H54 (cell line): ENCODE data around the gene CAMK2D.

Experiments
- DNase-seq: peaks from one replicate; pipeline ENCODE4 v3.0.0; 2011; ENCODE audit warnings: low spot score, mixed read lengths; ENCODE audit not compliant: insufficient read length
- FAIRE-seq: peaks from 3 replicates; lab custom pipeline; 2011; peaks lifted over from hg19 to GRCh38; lab: Jason Lieb, UNC
- POLR2A ChIP-seq: IDR thresholded peaks from 2 replicates; pipeline ENCODE4 v1.6.1; 2011; ENCODE audit warnings: low read depth, mild to moderate bottlenecking, low read length

Gene CAMK2D

DNA sequence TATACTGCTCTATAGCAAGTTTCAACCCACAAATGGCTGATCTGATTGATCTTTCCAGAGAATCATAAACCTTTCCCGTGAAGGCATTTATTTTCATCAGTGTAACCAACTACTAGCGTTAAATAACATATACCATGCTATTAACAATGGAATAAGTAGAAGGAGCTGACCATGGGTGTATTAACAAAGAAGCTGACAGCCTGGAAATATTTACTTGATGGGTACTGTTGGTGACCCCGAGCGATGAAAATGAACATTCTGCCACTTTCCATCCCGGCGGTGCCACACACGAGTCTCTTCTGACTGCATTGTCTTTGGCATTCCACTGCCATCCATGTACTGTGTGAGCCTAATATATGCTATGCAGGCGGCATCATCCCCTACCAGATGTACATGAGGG lies 304.4 kb downstream of the CAMK2D start:
- TF ChIP-seq POLR2A = no peak
- DNase-seq (no peak), FAIRE-seq (no peak)

DNA sequence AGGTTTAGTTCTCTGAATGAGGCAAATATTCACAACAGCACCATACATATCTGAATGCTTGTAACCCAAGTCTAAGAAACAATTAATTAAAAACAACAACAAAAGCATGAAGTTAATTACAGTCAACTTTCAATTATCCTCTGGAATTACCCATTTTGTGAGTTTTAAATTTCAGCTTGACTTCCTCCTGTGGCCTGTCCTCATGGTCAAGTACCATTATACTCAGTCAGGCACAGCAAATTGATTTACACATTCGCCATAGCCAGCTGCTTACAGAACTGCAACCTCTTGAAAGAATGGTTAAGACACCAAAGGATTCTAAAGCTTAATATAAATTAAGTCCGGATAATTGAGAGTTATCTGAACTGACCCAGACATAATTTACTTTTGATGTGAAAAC lies 306.5 kb downstream of the CAMK2D start:
- FAIRE-seq = no peak
- TF ChIP-seq POLR2A = no peak
- DNase-seq = no peak

DNA sequence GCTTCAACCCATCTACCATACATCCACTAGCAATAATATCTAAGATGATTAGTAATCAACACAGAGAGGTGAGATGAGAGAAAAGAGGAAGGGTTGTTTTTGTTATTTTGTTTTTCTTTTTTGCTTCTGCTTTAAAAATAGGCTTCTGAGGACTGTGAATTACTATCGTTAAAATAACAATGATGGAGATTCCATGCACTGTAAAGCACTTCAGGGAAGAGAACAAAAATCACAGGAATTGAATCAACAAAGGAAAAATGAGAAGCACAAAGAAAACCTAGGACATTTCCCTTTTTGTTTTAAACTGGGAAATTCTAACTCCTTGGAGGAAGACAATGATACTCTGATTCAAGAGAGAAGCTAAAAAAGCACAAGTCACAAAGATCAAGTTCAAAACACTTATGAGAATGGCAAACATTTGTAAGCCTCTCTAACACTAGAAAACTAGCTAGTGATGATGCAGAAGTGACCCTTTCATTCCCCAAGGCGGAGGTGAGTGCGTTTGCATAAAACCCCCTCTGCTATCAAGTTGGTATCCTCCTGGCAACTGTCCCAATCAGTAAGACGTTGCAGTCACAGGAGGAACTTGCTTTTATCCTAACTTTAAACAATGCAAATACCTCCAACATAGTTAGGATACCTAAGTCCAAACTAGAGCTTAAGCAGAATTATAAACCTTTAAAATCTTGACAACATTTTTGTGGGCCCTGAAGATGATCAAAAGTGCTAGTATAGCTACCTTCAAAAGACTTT lies 308.5 kb downstream of the CAMK2D start:
- FAIRE-seq (no peak), DNase-seq (no peak)
- TF ChIP-seq POLR2A = no peak

DNA sequence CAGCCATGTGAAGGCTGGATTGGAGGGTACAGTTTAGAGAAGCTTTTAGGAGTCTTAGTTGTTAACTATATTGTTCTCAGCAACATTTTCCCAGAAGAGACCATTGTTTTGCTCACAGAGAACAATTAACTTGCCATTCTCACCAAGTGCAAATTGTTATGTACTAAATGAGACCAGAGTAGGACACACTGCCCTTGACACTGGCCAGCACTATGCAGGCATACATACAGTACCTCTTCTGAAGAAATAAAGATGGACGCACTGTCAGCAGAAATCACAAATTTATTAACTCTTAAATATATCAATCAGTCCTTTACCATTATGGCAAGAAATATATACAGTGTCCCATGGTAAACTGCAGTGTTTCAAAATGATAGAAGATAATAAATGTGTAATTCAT lies 309.4 kb downstream of the CAMK2D start:
- no peak for TF ChIP-seq POLR2A
- FAIRE-seq = no peak
- no peak for DNase-seq

DNA sequence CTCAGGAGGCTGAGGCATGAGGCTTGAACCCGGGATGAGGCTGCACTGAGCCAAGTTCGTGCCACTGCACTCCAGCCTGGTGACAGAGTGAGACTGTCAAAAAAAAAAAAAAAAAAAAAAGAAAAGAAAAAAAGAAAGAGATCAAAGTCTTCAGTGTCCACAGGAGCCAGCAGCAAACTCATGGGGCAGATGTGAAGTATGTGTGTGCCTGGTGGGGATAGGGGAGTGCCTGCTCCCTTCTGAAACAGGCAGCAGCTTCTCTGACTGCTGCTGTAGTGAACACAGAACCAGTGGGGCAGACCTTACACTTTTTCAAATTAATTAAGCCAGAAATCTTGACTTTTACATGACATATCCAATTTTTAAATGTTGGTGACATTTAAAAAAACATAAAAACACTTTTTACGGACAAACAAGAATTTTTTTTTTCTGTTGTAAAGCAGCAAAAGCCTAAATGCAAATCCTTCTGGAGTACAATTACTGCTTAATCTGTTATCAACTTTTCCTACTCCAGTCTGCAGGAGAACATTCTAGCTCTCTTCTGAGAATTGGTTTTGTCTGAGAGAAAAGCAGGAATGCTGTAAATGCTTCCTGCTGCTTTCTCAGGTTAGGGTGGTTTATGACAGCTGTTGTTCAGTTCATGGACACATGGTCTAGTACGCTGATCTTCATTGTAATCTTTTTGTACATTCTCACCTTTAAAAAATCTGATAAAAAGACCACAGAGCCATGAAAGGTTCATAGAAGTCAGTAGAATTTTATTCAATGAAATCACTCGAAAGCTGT lies 311.1 kb downstream of the CAMK2D start:
- no peak for DNase-seq
- FAIRE-seq = no peak
- TF ChIP-seq POLR2A = no peak

DNA sequence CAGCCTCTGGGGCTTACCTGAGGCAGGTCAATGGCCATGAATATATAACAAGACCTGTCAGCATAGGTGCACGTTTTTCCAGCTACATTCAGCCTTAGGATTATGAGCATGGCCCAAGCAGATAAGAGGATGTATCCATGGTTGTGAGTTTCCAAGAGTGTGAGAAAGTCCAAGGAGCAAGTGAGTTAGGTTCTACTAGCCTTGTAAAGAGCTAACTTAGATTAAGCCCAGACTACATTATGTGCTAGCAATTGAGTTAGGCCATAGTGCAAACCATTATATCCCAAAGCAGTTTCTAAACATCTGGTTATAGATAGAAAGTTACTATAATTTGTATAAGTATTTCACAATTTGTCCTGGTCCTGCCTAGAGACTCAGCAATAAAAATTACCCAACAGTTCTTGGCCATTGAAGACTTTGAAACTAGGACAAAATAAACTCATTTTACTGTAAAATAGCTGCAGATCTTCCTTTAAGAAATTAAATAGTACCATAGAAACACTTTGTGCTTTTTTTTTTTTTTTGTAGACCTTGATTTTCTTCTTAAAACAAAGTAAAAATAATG lies 312.0 kb downstream of the CAMK2D start:
- FAIRE-seq (no peak), DNase-seq (no peak)
- no peak for TF ChIP-seq POLR2A

DNA sequence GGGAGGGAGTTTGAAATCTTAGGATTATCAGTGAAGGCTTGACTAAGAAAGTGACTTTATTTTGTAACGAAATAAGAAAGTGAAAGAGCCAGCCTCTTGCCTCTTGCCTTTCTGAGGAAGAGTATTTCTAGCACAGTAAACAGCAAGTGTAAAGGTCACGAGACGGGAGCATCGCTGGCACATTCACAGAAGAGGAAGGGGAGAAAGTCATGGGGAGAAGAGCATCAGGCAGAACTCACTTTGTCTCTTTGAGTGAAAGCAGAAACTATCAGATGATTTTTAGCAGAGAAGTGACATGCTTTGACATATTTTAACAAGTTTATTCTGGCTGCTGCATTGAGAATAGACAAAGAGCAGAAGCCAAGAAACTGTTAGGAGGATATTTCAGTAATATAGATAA lies 313.8 kb downstream of the CAMK2D start:
- DNase-seq (no peak), FAIRE-seq (no peak)
- no peak for TF ChIP-seq POLR2A

DNA sequence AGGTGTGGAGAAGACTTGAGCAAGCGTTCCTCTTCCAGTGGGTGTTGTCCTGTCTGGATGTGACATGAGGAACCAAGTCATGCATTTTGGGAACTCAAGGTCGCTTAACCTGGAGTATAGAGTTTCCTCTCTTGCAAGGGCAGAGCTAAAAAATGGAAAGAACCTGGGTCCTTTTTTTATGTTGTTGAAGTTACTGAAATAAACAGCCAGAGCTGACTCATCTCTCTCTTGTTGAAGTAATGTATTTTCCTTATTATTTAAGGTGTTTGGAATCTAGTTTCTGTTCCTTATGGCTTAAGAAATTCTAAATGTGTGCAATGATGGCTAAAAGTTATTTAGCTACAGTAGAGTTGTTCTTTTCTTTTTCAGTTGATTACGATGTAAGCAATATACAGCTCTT lies 314.5 kb downstream of the CAMK2D start:
- no peak for TF ChIP-seq POLR2A
- DNase-seq (no peak), FAIRE-seq (no peak)

DNA sequence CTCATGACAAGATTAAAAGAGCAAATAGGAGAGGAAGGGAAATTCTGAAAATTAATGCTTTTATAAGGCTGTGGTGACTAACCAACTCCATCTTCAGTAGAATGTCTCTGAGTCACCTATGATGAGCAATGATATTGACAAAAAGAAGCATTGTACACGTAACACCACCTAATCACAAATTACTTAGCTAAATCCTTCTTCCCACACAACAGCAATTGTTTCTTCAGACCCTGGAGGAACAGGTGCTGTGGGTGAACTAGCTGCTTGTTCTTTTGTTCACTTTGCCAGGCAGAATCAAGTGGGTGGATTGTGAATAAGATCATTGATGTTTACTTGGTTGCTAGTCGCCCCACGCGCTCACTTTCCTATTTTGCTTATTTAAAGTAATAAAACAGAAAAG lies 315.5 kb downstream of the CAMK2D start:
- no peak for TF ChIP-seq POLR2A
- DNase-seq = no peak
- peak; percentile 84 for FAIRE-seq

DNA sequence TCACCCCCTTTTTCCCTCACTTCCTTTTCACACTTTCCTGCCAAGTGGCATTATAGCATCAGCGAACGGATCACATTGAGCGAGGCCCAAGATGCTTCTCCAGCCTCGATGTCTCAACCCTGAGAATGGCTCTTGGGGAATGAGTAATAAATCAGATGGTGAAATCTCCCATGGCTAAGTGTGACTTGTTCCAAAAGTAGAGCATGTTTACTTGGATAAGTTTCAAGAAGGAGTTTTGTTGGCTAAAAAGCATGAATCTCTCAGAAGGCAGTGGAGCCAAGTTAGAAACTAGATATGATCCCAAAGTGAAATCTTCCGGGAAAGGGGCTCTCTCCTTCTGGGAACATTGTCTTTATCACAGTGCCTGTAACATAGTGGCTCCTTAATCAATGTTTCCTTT lies 316.3 kb downstream of the CAMK2D start:
- FAIRE-seq (peak; percentile 86), DNase-seq (no peak)
- TF ChIP-seq POLR2A = no peak

DNA sequence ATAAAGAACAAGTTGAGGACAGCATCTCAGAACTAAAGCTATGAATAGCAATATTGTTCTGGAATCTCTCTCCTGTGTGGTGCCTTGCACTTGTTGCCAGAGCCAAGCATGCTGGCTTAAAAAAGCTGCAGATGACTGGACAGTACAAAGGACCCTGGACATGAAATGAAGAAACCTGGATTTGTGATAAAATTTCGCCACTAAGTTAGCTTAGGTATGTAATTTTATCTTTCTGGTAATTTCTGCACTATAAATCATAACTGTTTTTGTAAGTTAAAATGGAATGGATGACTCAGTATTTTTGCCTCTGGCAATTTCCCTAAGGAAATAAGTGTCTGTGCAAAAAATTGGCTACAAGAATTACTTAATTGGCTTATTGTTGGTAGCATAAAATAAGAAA lies 317.2 kb downstream of the CAMK2D start:
- TF ChIP-seq POLR2A = no peak
- no peak for FAIRE-seq
- DNase-seq = no peak

DNA sequence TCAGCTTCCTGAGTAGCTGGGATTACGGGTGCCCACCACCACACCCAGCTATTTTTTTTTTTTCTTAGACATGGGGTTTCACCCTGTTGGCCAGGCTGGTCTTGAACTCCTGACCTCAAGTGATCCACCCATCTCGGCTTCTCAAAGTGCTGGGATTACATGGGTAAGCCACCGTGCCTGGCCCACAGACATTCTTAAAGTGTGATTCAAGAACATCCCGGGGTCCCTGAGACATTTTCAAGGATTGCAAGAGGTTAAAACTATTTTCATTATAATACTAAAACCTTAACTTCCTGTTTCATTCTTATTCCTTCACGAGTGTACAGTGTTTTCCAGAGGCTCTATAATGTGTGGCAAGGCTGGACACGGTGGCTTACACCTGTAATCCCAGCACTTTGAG lies 318.7 kb downstream of the CAMK2D start:
- DNase-seq (no peak), FAIRE-seq (no peak)
- TF ChIP-seq POLR2A = no peak

DNA sequence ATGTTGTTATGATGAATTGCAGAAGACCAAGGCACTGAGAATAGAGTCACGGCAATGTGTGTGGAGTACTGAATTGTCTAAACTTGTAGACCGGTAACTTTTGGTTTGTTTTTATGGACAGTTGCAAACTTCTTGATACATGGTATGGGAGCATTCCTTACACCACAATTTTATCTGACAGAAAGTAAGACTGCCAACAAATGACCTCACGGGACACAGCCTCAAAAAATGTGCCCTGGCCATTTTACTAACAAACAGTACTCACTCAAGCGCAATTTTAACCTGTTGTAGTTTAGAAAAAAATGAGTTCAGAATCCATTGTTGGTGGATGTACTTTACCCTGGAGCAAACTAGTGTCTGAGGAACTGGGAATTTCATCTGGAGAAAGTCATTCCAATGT lies 321.2 kb downstream of the CAMK2D start:
- DNase-seq (no peak), FAIRE-seq (no peak)
- no peak for TF ChIP-seq POLR2A

DNA sequence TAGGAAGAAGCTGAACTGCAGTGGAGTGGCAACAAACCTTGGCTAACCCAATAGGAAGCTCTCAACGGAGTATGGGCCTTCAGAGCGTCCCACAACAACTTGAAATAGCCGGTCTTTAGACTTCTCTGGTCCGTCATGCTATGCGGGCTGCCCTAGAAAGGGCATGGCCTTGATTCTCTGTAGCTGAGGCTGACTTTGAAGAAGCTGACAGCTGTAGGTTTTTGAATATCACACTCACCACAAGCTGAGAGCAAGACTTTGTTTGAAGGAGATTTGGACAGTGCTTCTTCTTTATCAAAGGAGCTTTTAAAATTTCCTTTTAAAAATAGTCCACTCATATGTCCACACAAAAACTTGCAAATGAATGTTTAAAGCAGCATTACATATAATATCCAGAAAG lies 322.9 kb downstream of the CAMK2D start:
- no peak for TF ChIP-seq POLR2A
- no peak for FAIRE-seq

More for the DNA sequence above, 322.9 kb downstream of the CAMK2D start:
- DNase-seq = no peak
